ENCODE data around the gene SLC29A3. TPM values are rescaled to one million over a fixed set of nuclear protein-coding genes. Genes with fewer than 3 reads are reported as not detected.
A peak's percentile ranks its signal among the peaks of the same experiment; 100 is the strongest.

Gene SLC29A3
- total RNA-seq, 3 donors from 2014 or later (not counting 1 experiment from before 2014, with no cell fraction given) = 4.0 to 6.6 (median 5.3) TPM

- Mint-ChIP-seq H3K27me3 (ENCODE audit: low read depth in 2 of 2) (peaks cover 10 to 17% of the 10 kb centered on the region in 2 donors), H3K9me3 (no peaks in the 10 kb centered on the region), H3K36me3 (no peaks in the 10 kb centered on the region), H3K4me1 (peaks cover 9 to 28% of the 10 kb centered on the region in 2 donors), H3K4me3 (peak overlapping the region; percentile 17), H3K27ac (peak overlapping the region in 1 of 2 donors; percentile 9)
- intact Hi-C loops (cut with micrococcal nuclease) = loop anchor here (2.0 to 5.0 kb wide), 2 partner anchors 59 to 390 kb away; no protein-coding TSS in a partner anchor
- Histone ChIP-seq H3K9me3 (ENCODE audit: control insufficient read depth, insufficient read depth, low read length) (no peaks in the 10 kb centered on the region), H3K36me3 (ENCODE audit: control insufficient read depth, insufficient read depth, low read length) (no peaks in the 10 kb centered on the region), H3K4me3 (ENCODE audit: low read length) (no peak overlapping the region), H3K4me1 (ENCODE audit: control insufficient read depth, insufficient read depth, low read length) (peaks cover 25% of the 10 kb centered on the region), H3K27ac (ENCODE audit: low read length) (no peak overlapping the region), H3K27me3 (ENCODE audit: control insufficient read depth, insufficient read depth, low read length) (no peaks in the 10 kb centered on the region)
- ATAC-seq = no peak
- 77% methylated on average over 6 of the region's 6 CpGs for WGBS (ENCODE audit: insufficient coverage)
- TF ChIP-seq CTCF (IDR thresholded peaks at IDR 0.05) = no peak
- DNase-seq = no peak
Measured at GRCh38 chr10:71317739-71318138, 1.3 kb upstream of the SLC29A3 start.

GRCh38 chr10:71319800-71320392 lies 837 bp downstream of the SLC29A3 start:
- peaks cover 0 to 6% of the 10 kb centered on the region in 2 donors for H3K27me3 Mint-ChIP-seq (ENCODE audit: low read depth in 2 of 2)
- peak overlapping the region; percentile 92 for H3K4me3 Mint-ChIP-seq
- Histone ChIP-seq H3K9me3 (ENCODE audit: control insufficient read depth, insufficient read depth, low read length) (no peaks in the 10 kb centered on the region), H3K27me3 (ENCODE audit: control insufficient read depth, insufficient read depth, low read length) (no peaks in the 10 kb centered on the region), H3K27ac (ENCODE audit: low read length) (no peak overlapping the region), H3K4me1 (ENCODE audit: control insufficient read depth, insufficient read depth, low read length) (peaks cover 21% of the 10 kb centered on the region), H3K36me3 (ENCODE audit: control insufficient read depth, insufficient read depth, low read length) (peaks cover 17% of the 10 kb centered on the region), H3K4me3 (ENCODE audit: low read length) (peak overlapping the region; percentile 82)
- intact Hi-C loops (cut with micrococcal nuclease) = loop anchor here (1.0 to 5.0 kb wide), 3 partner anchors 57 to 387 kb away; no protein-coding TSS in a partner anchor
- peaks cover 25 to 34% of the 10 kb centered on the region in 2 donors for H3K4me1 Mint-ChIP-seq
- DNase-seq (no peak), ATAC-seq (no peak)
- peaks cover 15% of the 10 kb centered on the region for H3K36me3 Mint-ChIP-seq
- H3K27ac Mint-ChIP-seq = peak overlapping the region; percentile 34 to 91
- H3K9me3 Mint-ChIP-seq = no peaks in the 10 kb centered on the region
- 32% methylated on average over 7 of the region's 8 CpGs for WGBS (ENCODE audit: insufficient coverage)
- no peak for TF ChIP-seq CTCF (IDR thresholded peaks at IDR 0.05)

GRCh38 chr10:71320592-71320991 lies 1.5 kb downstream of the SLC29A3 start:
- Mint-ChIP-seq H3K27ac (no peak overlapping the region), H3K4me3 (peak overlapping the region; percentile 92), H3K4me1 (peaks cover 25 to 34% of the 10 kb centered on the region in 2 donors), H3K9me3 (no peaks in the 10 kb centered on the region), H3K36me3 (peaks cover 15% of the 10 kb centered on the region), H3K27me3 (ENCODE audit: low read depth in 2 of 2) (peaks cover 0 to 6% of the 10 kb centered on the region in 2 donors)
- H3K27ac ChIP-seq (ENCODE audit: low read length) = no peak overlapping the region
- DNase-seq (no peak), ATAC-seq (no peak)
- intact Hi-C loops (cut with micrococcal nuclease) = no loop called here
- H3K4me3 ChIP-seq (ENCODE audit: low read length) = no peak overlapping the region
- no peaks in the 10 kb centered on the region for H3K9me3 ChIP-seq (ENCODE audit: control insufficient read depth, insufficient read depth, low read length)
- no peaks in the 10 kb centered on the region for H3K27me3 ChIP-seq (ENCODE audit: control insufficient read depth, insufficient read depth, low read length)
- TF ChIP-seq CTCF (IDR thresholded peaks at IDR 0.05) = no peak
- H3K36me3 ChIP-seq (ENCODE audit: control insufficient read depth, insufficient read depth, low read length) = peaks cover 21% of the 10 kb centered on the region
- 96% methylated on average over 5 of the region's 5 CpGs for WGBS (ENCODE audit: insufficient coverage)
- H3K4me1 ChIP-seq (ENCODE audit: control insufficient read depth, insufficient read depth, low read length) = peaks cover 21% of the 10 kb centered on the region

- DNase-seq = no peak
- intact Hi-C loops (cut with micrococcal nuclease) = no loop called here
- H3K4me1 ChIP-seq (ENCODE audit: control insufficient read depth, insufficient read depth, low read length) = peaks cover 21% of the 10 kb centered on the region
- H3K4me1 Mint-ChIP-seq = peaks cover 25 to 34% of the 10 kb centered on the region in 2 donors
- ATAC-seq = no peak
- no peak overlapping the region for H3K4me3 Mint-ChIP-seq
- H3K4me3 ChIP-seq (ENCODE audit: low read length) = no peak overlapping the region
- peaks cover 15% of the 10 kb centered on the region for H3K36me3 Mint-ChIP-seq
- no peaks in the 10 kb centered on the region for H3K9me3 ChIP-seq (ENCODE audit: control insufficient read depth, insufficient read depth, low read length)
- H3K36me3 ChIP-seq (ENCODE audit: control insufficient read depth, insufficient read depth, low read length) = peaks cover 21% of the 10 kb centered on the region
- H3K27me3 ChIP-seq (ENCODE audit: control insufficient read depth, insufficient read depth, low read length) = no peaks in the 10 kb centered on the region
- TF ChIP-seq CTCF (IDR thresholded peaks at IDR 0.05) = no peak
- no peak overlapping the region for H3K27ac Mint-ChIP-seq
- 100% methylated on average over 1 of the region's 1 CpG for WGBS (ENCODE audit: insufficient coverage)
- no peak overlapping the region for H3K27ac ChIP-seq (ENCODE audit: low read length)
- H3K9me3 Mint-ChIP-seq = no peaks in the 10 kb centered on the region
- peaks cover 0 to 6% of the 10 kb centered on the region in 2 donors for H3K27me3 Mint-ChIP-seq (ENCODE audit: low read depth in 2 of 2)
Measured at GRCh38 chr10:71321386-71321785, 2.3 kb downstream of the SLC29A3 start.

Data from natural killer cell (primary cell).